Muscle layer of duodenum (tissue), 2 donors: ENCODE data around the gene TMEM140.
"Not testable (repeated sequence)": the region's sequence is repeated elsewhere in the genome, so short reads cannot be mapped to it uniquely, and the experiment has no call there.

ENCODE experiments used
- H3K27ac ChIP-seq: one replicate; pipeline ENCODE4 v1.7.0; 2013; ENCODE audit warnings: mild to moderate bottlenecking, low read length
- H3K27me3 ChIP-seq: one replicate; pipeline ENCODE4 v1.7.0; 2013; ENCODE audit warnings: low read depth, mild to moderate bottlenecking, control low read depth, low read length
- H3K36me3 ChIP-seq, 2 donors: one replicate each; pipeline ENCODE4 v1.7.0; 2013; ENCODE audit warnings: low read length in 2 of 2, control low read depth in 1 of 2, mild to moderate bottlenecking in 1 of 2; ENCODE audit not compliant: insufficient read depth in 2 of 2, control insufficient read depth in 1 of 2
- H3K4me1 ChIP-seq, 2 donors: one replicate each; pipeline ENCODE4 v1.7.0; 2013; ENCODE audit warnings: low read length in 2 of 2, mild to moderate bottlenecking in 2 of 2, control low read depth in 1 of 2, moderate library complexity in 1 of 2; ENCODE audit not compliant: insufficient read depth in 2 of 2, control insufficient read depth in 1 of 2
- H3K4me3 ChIP-seq, 2 donors: one replicate each; pipeline ENCODE4 v1.7.0; 2013; ENCODE audit warnings: low read length in 2 of 2, low read depth in 1 of 2, mild to moderate bottlenecking in 1 of 2
- H3K9me3 ChIP-seq, 2 donors: one replicate each; pipeline ENCODE4 v1.7.0; 2013; ENCODE audit warnings: low read length in 2 of 2, control low read depth in 1 of 2, mild to moderate bottlenecking in 1 of 2; ENCODE audit not compliant: control insufficient read depth in 1 of 2
- donor health status: healthy.

TMEM140 gene

DNA sequence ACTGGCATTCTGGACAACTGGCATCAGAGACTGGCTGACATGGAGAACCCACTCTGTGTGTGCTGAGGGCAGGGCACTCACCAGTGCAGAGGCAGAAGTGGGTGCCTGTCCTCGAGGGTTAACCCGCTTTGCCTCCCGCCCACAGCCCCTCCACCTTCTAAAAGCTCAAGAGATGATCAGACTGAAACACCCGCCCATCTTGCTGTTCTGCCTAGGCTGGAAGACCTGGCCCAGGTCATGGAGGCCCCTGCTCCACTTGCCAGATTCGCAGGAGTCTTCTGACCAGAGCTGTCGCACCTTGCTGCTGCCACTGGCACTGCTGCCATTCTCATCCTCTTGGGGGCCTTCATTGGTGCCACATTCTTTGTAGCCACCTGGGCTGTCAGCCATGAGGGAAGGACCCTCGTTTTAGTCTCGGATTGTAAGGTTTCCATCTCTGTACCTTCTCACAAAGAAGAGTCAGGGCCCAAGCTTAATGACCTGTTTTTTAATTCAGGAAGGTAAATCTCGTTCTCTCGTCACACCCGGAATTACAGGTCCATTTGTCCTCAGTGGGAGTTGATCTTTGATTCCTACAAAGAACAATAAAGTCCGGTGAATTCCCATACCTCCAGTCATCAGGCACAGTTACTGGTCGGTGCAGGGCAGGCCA, 20.7 kb downstream of the TMEM140 start:
- peaks cover 16 to 33% of the 10 kb centered on the region in 2 donors for H3K36me3 ChIP-seq
- H3K4me1 ChIP-seq = peaks cover 0 to 43% of the 10 kb centered on the region in 2 donors
- no peaks in the 10 kb centered on the region for H3K27me3 ChIP-seq
- H3K27ac ChIP-seq = no peak overlapping the region
- no peaks in the 10 kb centered on the region for H3K9me3 ChIP-seq
- peak overlapping the region in 1 of 2 donors; percentile 94 for H3K4me3 ChIP-seq

DNA sequence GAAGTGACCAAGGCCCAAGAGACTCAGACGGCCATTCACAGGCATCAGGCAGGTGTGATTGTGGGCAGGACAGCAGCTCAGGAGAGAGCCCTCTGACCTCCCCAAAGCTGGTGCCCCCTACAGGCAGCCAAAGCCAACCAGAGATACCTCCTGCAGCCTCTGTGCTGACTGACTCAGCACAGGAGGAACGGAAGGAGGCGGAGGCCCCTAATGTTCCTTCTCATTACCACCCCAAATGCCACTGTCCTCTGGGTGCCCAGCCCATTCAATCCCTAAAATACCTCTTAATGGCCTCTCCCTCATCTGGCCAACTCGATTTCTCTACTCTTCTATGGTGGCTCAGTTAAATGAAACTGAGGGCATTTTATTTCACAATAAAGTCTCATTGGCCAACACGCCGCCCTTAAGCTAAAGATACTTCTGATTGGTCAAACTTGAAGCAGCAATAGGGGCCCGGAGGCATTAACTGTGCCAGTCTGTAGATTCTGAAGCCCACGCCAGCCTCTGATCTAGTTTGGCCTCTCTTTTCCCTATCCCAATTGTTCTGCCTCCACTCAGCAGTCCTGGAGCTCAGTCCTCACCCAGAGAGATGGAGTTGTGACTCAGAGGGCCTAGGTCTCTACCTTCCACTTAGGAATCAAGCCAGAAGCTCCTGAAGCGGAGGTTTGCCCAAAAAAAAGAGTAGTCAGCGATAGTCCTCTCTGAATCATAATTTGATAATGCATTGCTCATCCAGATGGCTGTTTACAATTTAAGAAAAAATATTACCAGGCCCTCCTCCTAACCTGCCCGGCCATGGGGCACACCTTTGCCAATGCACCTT, 21.5 kb downstream of the TMEM140 start:
- H3K27ac ChIP-seq = peak overlapping the region; percentile 84
- peaks cover 0 to 43% of the 10 kb centered on the region in 2 donors for H3K4me1 ChIP-seq
- no peaks in the 10 kb centered on the region for H3K27me3 ChIP-seq
- H3K9me3 ChIP-seq = no peaks in the 10 kb centered on the region
- peaks cover 16 to 33% of the 10 kb centered on the region in 2 donors for H3K36me3 ChIP-seq
- peak overlapping the region; percentile 83 to 94 for H3K4me3 ChIP-seq

- H3K36me3 ChIP-seq = peaks cover 16 to 27% of the 10 kb centered on the region in 2 donors
- H3K9me3 ChIP-seq = no peaks in the 10 kb centered on the region
- H3K4me1 ChIP-seq = peaks cover 0 to 43% of the 10 kb centered on the region in 2 donors
- H3K27me3 ChIP-seq = no peaks in the 10 kb centered on the region
- H3K27ac ChIP-seq = peak overlapping the region; percentile 84
- peak overlapping the region; percentile 83 to 94 for H3K4me3 ChIP-seq
These were observed 22.0 kb downstream of the TMEM140 start for GRCh38 chr7:135169964-135170273.

- H3K27ac ChIP-seq = peak within 1 kb of the TSS; percentile 84
- no peaks in the 10 kb centered on the region for H3K27me3 ChIP-seq
- peaks cover 0 to 42% of the 10 kb centered on the region in 2 donors for H3K4me1 ChIP-seq
- H3K9me3 ChIP-seq = no peaks in the 10 kb centered on the region
- H3K4me3 ChIP-seq = peak within 1 kb of the TSS; percentile 83 to 94
- peaks cover 16 to 22% of the 10 kb centered on the region in 2 donors for H3K36me3 ChIP-seq
These were observed 22.6 kb downstream of the TMEM140 start, which contains the start of gene CYREN for GRCh38 chr7:135170274-135170997. Gene CYREN, minus strand, starts transcription at chr7:135170707. Its CDS starts 1,785 bp downstream, at chr7:135168922.

DNA sequence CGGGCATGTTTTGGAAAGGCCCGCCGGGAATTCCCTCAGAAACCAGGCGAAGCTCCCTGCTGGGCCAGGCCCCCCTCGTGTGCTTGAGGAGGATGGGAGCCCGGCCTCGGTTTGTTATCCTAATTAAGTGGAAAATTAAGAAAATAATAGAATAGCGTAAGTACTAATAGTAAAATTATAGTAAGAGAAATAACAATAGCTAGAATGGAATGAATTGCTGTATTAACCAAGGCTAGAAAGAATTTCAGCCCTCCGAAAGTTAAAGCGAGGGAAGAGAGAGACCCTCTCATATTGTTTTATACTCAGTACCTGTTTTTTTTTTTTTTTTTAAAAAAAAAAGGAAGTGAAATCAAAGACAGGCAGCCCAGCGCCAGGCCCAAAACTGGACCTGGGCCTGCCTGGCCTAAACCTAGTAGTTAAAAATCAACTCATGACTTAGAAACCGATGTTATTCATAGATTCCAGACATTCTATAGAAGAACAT, 23.2 kb downstream of the TMEM140 start:
- Histone ChIP-seq H3K27ac (peak overlapping the region; percentile 84), H3K4me3 (peak overlapping the region; percentile 42 to 94), H3K4me1 (peaks cover 0 to 36% of the 10 kb centered on the region in 2 donors), H3K36me3 (peaks cover 12 to 16% of the 10 kb centered on the region in 2 donors)
- not testable (repeated sequence) for H3K9me3 ChIP-seq, H3K27me3 ChIP-seq

GRCh38 chr7:135171581-135172291, 23.9 kb downstream of the TMEM140 start:
- H3K27me3 ChIP-seq, H3K4me3 ChIP-seq, H3K9me3 ChIP-seq, H3K36me3 ChIP-seq: not testable (repeated sequence)
- Histone ChIP-seq H3K27ac (peak overlapping the region; percentile 49), H3K4me1 (peaks cover 0 to 30% of the 10 kb centered on the region in 2 donors)

GRCh38 chr7:135173916-135174315, 26.0 kb downstream of the TMEM140 start:
- H3K27ac ChIP-seq, H3K36me3 ChIP-seq, H3K27me3 ChIP-seq, H3K4me3 ChIP-seq, H3K9me3 ChIP-seq: not testable (repeated sequence)
- peaks cover 0 to 13% of the 10 kb centered on the region in 2 donors for H3K4me1 ChIP-seq

DNA sequence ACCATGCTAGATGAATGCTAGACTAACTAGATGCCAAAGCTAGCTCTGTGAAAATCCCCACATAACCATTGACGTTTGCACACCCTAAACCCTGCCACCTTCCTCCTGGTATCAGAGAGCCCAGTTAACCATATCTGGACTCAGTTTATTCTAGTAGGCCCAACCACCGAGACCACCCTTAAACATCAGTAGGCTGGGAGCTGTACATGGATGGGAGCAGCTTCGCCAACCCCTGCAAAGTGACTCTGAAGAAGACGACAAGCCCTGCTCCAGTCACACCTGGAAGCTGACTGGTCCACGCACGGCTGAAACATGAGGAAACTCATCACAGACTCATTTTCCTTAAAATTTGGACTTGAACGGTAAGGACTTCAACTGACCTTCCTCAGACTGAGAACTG, 27.1 kb downstream of the TMEM140 start:
- peaks cover 0 to 7% of the 10 kb centered on the region in 2 donors for H3K9me3 ChIP-seq
- peaks cover 0 to 4% of the 10 kb centered on the region in 2 donors for H3K4me1 ChIP-seq
- H3K27me3 ChIP-seq = no peaks in the 10 kb centered on the region
- H3K4me3 ChIP-seq = no peak overlapping the region
- no peak overlapping the region for H3K27ac ChIP-seq
- H3K36me3 ChIP-seq = no peaks in the 10 kb centered on the region

DNA sequence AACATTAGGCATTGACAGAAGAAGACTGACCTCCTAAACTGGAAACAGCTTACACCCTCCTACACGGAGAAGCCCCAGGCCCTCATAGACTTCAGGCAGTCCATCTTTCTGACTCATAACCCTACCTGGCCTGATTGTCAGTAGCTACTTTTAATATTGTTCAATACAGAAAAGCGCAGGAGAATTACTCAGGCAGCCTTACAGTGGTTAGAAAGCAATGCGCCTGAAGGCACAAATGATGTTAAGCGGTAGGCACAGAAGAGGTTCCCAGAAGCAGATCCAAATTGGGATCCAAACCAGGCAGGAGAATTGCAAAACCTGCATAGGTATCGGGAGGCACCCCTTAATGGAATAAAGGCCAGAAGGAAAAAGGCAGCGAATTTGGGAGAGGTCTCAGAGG, 28.1 kb downstream of the TMEM140 start:
- no peak overlapping the region for H3K4me3 ChIP-seq
- peaks cover 0 to 4% of the 10 kb centered on the region in 2 donors for H3K4me1 ChIP-seq
- no peak overlapping the region for H3K27ac ChIP-seq
- H3K36me3 ChIP-seq = peaks cover 0 to 3% of the 10 kb centered on the region in 2 donors
- peaks cover 2 to 10% of the 10 kb centered on the region in 2 donors for H3K9me3 ChIP-seq
- H3K27me3 ChIP-seq = no peaks in the 10 kb centered on the region

- H3K36me3 ChIP-seq = peaks cover 0 to 16% of the 10 kb centered on the region in 2 donors
- H3K27me3 ChIP-seq = no peaks in the 10 kb centered on the region
These were observed 29.3 kb downstream of the TMEM140 start for GRCh38 chr7:135177028-135177696.

More at GRCh38 chr7:135177028-135177696, 29.3 kb downstream of the TMEM140 start:
- Histone ChIP-seq H3K4me3 (no peak overlapping the region), H3K27ac (no peak overlapping the region), H3K9me3 (peaks cover 10 to 21% of the 10 kb centered on the region in 2 donors), H3K4me1 (no peaks in the 10 kb centered on the region)
